ENCODE results near the gene PDLIM5. TPM values are rescaled to one million over a fixed set of nuclear protein-coding genes. Genes with fewer than 3 reads are reported as not detected.

PDLIM5 gene
- total RNA-seq, 1 experiment from 2014 or later, result 58.0 TPM

- Histone ChIP-seq H4K5ac (ENCODE audit: insufficient read length, low read depth, low read length) (no peak overlapping the region), H4K20me1 (ENCODE audit: control insufficient read depth, insufficient read depth, insufficient read length) (no peaks in the 10 kb centered on the region), H2BK5ac (ENCODE audit: insufficient read length, low read length) (no peak overlapping the region), H4K91ac (ENCODE audit: insufficient read length, low read depth, low read length) (no peak overlapping the region), H2AFZ (ENCODE audit: low read length) (no peak overlapping the region), H3K14ac (ENCODE audit: insufficient read depth, low read length) (no peak overlapping the region), H3K4ac (ENCODE audit: low read depth, low read length) (no peak overlapping the region), H3K27ac (ENCODE audit: insufficient read length, low read depth, low read length) (no peak overlapping the region), H2BK15ac (ENCODE audit: low read depth, low read length) (no peak overlapping the region), H3K18ac (ENCODE audit: insufficient read length, low read depth, low read length) (no peak overlapping the region), H3K79me2 (ENCODE audit: insufficient read depth, low read length) (no peaks in the 10 kb centered on the region), H3K56ac (ENCODE audit: insufficient read length, low read depth, low read length) (no peak overlapping the region), H3K23ac (ENCODE audit: insufficient read length, low read depth, low read length) (no peak overlapping the region), H3K4me2 (ENCODE audit: insufficient read depth, insufficient read length, low read length) (no peak overlapping the region), H3T11ph (ENCODE audit: low read length) (no peak overlapping the region), H3K23me2 (ENCODE audit: insufficient read length, low read depth, low read length, poor library complexity, severe bottlenecking) (no peaks in the 10 kb centered on the region), H4K8ac (replicated peaks; ENCODE audit: insufficient read length, low read depth, low read length) (no peak overlapping the region), H3K9ac (ENCODE audit: extremely low read depth, insufficient read length, low read length) (no peak overlapping the region), H2AK5ac (ENCODE audit: insufficient read length, low read length) (no peak overlapping the region), H2BK120ac (ENCODE audit: low read depth, low read length, poor library complexity, severe bottlenecking) (no peak overlapping the region), H3K27me3 (ENCODE audit: insufficient read depth, low read length) (no peaks in the 10 kb centered on the region), H3K79me1 (ENCODE audit: insufficient read depth, low read depth, low read length, poor library complexity, severe bottlenecking) (no peaks in the 10 kb centered on the region), H2BK20ac (ENCODE audit: low read depth, low read length, poor library complexity, severe bottlenecking) (no peak overlapping the region), H2BK12ac (ENCODE audit: insufficient read length, low read depth, low read length) (no peak overlapping the region), H3K4me1 (ENCODE audit: insufficient read depth, low read length) (no peaks in the 10 kb centered on the region), H3K9me3 (ENCODE audit: control insufficient read depth, low read depth, low read length) (no peaks in the 10 kb centered on the region)
- H3K36me3 Mint-ChIP-seq (ENCODE audit: insufficient read depth in 1 of 3, low read depth in 3 of 3), result no peaks in the 10 kb centered on the region
- H3K27ac Mint-ChIP-seq, result no peak overlapping the region
- no peak overlapping the region for H3K4me3 Mint-ChIP-seq
- no peaks in the 10 kb centered on the region for H3K27me3 Mint-ChIP-seq (ENCODE audit: low read depth)
- H3K4me1 Mint-ChIP-seq, result peaks cover under 1% of the 10 kb centered on the region in 2 experiments
- H3K9me3 Mint-ChIP-seq, result no peaks in the 10 kb centered on the region
- TF ChIP-seq CTCF (conservative IDR thresholded peaks at IDR 0.05), result no peak
- no CpG with 5 or more reads among the region's 3 CpGs for WGBS (ENCODE audit: extremely low coverage, insufficient read length, low lambda C conversion rate)
- DNase-seq, result no peak
Observed at GRCh38 chr4:94441838-94442237, 9.9 kb upstream of the PDLIM5 start.

Measured in H9 (cell line).